ENCODE results near the gene THPO. TPM values are rescaled to one million over a fixed set of nuclear protein-coding genes. Genes with fewer than 3 reads are reported as not detected.
A peak's percentile ranks its signal among the peaks of the same experiment; 100 is the strongest.
"Not testable (repeated sequence)": the region's sequence is repeated elsewhere in the genome, so short reads cannot be mapped to it uniquely, and the experiment has no call there.

Gene THPO
- total RNA-seq, 1 donor from 2014 or later: 0.20 TPM

DNA sequence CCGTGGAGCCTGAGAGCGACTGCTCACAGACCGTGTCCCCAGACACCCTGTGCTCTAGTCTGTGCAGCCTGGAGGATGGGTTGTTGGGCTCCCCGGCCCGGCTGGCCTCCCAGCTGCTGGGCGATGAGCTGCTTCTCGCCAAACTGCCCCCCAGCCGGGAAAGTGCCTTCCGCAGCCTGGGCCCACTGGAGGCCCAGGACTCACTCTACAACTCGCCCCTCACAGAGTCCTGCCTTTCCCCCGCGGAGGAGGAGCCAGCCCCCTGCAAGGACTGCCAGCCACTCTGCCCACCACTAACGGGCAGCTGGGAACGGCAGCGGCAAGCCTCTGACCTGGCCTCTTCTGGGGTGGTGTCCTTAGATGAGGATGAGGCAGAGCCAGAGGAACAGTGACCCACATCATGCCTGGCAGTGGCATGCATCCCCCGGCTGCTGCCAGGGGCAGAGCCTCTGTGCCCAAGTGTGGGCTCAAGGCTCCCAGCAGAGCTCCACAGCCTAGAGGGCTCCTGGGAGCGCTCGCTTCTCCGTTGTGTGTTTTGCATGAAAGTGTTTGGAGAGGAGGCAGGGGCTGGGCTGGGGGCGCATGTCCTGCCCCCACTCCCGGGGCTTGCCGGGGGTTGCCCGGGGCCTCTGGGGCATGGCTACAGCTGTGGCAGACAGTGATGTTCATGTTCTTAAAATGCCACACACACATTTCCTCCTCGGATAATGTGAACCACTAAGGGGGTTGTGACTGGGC, 33.3 kb downstream of the THPO start:
- TF ChIP-seq, protein P1, sequence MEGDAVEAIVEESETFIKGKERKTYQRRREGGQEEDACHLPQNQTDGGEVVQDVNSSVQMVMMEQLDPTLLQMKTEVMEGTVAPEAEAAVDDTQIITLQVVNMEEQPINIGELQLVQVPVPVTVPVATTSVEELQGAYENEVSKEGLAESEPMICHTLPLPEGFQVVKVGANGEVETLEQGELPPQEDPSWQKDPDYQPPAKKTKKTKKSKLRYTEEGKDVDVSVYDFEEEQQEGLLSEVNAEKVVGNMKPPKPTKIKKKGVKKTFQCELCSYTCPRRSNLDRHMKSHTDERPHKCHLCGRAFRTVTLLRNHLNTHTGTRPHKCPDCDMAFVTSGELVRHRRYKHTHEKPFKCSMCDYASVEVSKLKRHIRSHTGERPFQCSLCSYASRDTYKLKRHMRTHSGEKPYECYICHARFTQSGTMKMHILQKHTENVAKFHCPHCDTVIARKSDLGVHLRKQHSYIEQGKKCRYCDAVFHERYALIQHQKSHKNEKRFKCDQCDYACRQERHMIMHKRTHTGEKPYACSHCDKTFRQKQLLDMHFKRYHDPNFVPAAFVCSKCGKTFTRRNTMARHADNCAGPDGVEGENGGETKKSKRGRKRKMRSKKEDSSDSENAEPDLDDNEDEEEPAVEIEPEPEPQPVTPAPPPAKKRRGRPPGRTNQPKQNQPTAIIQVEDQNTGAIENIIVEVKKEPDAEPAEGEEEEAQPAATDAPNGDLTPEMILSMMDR (IDR thresholded peaks at IDR 0.05): no peak
- peaks cover 35% of the 10 kb centered on the region for H3K36me3 ChIP-seq
- no peak overlapping the region for H3K4me3 ChIP-seq
- H3K27ac ChIP-seq: no peak overlapping the region
- intact Hi-C loops (cut with DNase I): no loop called here
- H3K9me3 ChIP-seq: no peaks in the 10 kb centered on the region
- no peak for DNase-seq
- H3K27me3 ChIP-seq: no peaks in the 10 kb centered on the region
- peaks cover 8% of the 10 kb centered on the region for H3K4me1 ChIP-seq
- no peak for ATAC-seq

DNA sequence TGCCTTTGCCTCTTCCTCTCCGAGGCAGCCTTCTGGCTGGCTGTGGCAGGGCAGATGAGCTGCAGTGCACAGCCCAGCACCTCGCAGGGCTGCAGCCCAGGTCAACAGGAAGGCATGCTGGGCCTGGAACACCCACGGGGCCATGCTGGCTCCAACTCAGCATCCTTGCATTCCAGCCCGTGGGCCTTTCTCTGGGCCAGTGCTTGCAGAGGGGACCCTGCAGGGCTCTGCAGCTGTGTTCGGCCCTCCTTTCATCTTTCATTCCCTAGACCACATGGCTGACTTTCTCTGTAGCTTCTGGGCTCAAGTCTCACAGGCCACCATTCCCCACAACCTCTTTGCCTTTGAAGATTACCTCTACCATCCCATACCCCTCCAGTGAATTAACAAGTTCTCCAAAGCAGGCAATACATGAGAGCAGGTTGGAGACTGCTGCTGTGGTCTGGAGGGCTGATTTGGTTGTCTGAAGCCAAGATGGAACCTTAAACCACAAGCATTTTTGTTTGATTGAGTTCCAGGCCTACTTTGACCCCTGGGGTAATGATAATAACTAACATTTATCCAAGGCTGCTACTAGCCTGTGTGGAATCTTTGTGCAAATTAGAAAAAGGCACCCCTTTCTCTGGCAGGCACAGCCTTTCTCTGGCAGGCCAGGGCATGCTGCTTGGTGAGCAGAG, 34.7 kb downstream of the THPO start:
- Histone ChIP-seq H3K4me1 (peaks cover 15% of the 10 kb centered on the region), H3K9me3 (no peaks in the 10 kb centered on the region), H3K27ac (no peak overlapping the region), H3K27me3 (no peaks in the 10 kb centered on the region), H3K4me3 (no peak overlapping the region), H3K36me3 (peaks cover 35% of the 10 kb centered on the region)
- no peak for DNase-seq
- intact Hi-C loops (cut with DNase I): no loop called here
- ATAC-seq: no peak
- TF ChIP-seq, protein P1 (IDR thresholded peaks at IDR 0.05): no peak

DNA sequence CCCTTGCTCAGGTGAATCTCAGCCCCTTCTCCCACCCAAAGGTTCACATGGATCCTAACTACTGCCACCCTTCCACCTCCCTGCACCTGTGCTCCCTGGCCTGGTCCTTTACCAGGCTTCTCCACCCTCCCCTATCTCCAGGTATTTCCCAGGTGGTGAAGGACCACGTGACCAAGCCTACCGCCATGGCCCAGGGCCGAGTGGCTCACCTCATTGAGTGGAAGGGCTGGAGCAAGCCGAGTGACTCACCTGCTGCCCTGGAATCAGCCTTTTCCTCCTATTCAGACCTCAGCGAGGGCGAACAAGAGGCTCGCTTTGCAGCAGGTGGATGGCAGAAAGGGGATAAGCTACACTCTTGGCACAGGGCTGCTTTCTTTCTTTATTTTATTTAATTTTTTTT, 36.1 kb downstream of the THPO start:
- H3K36me3 ChIP-seq: peaks cover 35% of the 10 kb centered on the region
- H3K4me1 ChIP-seq: peaks cover 29% of the 10 kb centered on the region
- DNase-seq: peak; percentile 91
- TF ChIP-seq, protein P1 (IDR thresholded peaks at IDR 0.05): no peak
- H3K9me3 ChIP-seq: no peaks in the 10 kb centered on the region
- peak overlapping the region; percentile 6 for H3K27ac ChIP-seq
- no peak overlapping the region for H3K4me3 ChIP-seq
- H3K27me3 ChIP-seq: no peaks in the 10 kb centered on the region
- ATAC-seq: peak; percentile 78
- intact Hi-C loops (cut with DNase I): no loop called here

DNA sequence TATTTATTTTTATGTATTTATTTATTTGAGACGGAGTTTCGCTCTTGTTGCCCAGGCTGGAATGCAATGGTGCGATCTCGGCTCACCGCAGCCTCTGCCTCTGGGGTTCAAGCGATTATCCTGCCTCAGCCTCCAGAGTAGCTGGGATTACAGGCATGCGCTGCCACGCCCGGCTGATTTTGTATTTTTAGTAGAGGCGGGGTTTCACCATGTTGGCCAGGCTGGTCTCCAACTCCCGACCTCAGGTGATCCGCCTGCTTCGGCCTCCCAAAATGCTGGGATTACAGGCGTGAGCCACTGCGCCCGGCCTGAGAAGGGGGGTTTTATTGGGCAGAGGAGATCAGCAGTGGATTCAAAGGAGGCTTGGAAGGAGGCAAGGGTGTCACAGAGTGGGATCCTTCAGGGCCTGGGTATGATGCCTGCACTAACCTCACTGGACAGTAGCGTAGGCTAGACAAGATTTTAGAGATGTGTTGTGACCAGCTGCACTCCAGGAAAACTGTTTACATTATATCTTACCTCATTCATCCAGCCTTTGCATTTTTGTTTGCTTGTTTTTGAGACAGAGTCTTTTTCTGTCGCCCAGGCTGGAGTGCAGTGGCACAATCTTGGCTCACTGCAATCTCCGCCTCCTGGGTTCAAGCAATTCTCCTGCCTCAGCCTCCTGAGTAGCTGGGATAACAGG, 38.4 kb downstream of the THPO start:
- ATAC-seq; H3K4me3 ChIP-seq; intact Hi-C loops (cut with DNase I); DNase-seq; H3K27ac ChIP-seq; H3K27me3 ChIP-seq; H3K9me3 ChIP-seq: not testable (repeated sequence)
- peaks cover 34% of the 10 kb centered on the region for H3K36me3 ChIP-seq
- H3K4me1 ChIP-seq: peaks cover 26% of the 10 kb centered on the region

DNA sequence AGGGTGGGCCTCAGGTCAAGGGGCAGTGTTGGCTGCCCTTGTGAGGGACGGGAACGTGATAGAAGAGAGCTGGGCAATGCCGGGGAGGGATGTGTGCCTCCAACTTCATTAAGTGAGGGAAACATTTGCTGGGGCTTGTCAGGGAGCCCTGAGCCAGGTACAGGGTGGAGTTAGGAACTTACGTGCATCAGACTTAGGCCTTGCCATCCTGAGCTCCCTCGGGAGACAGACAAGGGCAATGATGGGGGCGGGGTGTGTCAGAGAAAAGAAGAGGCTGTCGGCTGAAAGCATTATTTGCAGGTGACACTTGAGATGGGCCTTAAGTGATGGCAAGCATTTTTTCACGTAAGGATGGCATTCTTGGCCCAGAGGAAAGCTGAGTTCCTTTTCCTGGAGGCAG, 39.0 kb downstream of the THPO start:
- Histone ChIP-seq H3K4me3 (peak overlapping the region; percentile 21), H3K27me3 (no peaks in the 10 kb centered on the region), H3K27ac (peak overlapping the region; percentile 89), H3K36me3 (peaks cover 36% of the 10 kb centered on the region), H3K9me3 (no peaks in the 10 kb centered on the region), H3K4me1 (peaks cover 26% of the 10 kb centered on the region)
- intact Hi-C loops (cut with DNase I): no loop called here
- no peak for ATAC-seq
- TF ChIP-seq, protein P1 (IDR thresholded peaks at IDR 0.05): no peak
- DNase-seq: no peak

DNA sequence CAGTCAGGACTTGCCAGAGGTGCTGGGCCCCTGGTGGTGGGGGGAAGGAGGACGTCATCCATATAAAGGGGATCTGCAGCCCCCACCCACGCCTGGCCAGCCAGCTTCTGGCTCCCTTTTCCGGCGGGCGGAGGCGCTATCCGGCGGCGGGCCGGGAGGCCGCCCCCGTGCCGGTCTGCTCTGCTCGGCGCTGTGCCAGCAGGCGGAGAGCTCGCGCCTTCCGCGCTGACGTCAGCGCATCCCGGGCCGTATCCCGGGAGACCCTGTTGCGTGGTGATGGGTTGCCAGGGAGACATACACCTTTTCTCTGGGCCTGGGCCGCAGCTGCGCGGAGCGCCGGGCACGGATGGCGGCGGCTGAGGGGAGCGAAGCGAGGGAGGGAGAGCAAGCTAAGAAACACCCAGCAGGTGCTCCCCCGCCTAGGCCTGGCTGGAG, 39.5 kb downstream of the THPO start:
- peaks cover 37% of the 10 kb centered on the region for H3K36me3 ChIP-seq
- intact Hi-C loops (cut with DNase I): no loop called here
- TF ChIP-seq, protein P1 (IDR thresholded peaks at IDR 0.05): peak; percentile 11
- peaks cover 26% of the 10 kb centered on the region for H3K4me1 ChIP-seq
- no peak for ATAC-seq
- H3K9me3 ChIP-seq: no peaks in the 10 kb centered on the region
- peak; percentile 75 for DNase-seq
- peak overlapping the region; percentile 21 for H3K4me3 ChIP-seq
- peak overlapping the region; percentile 89 for H3K27ac ChIP-seq
- H3K27me3 ChIP-seq: no peaks in the 10 kb centered on the region

Measured in upper lobe of right lung (tissue), 1 donor.